PC-3 (cell line): ENCODE data around the gene RAD50.

ENCODE experiments used
- CTCF ChIP-seq: fragments of 300-600 bp; sonication (generic); conservative IDR thresholded peaks from 2 replicates; pipeline ENCODE4 v1.5.1; 2017; ENCODE audit warnings: antibody characterized with exemption, low read depth, mild to moderate bottlenecking, low read length
- EZH2 ChIP-seq: fragments of 300-600 bp; sonication (generic); IDR thresholded peaks from one replicate; pipeline ENCODE4 v1.6.1; 2017; ENCODE audit warnings: antibody characterized with exemption, mild to moderate bottlenecking, low read length; ENCODE audit not compliant: unreplicated experiment

- TF ChIP-seq EZH2, result no peak
- TF ChIP-seq CTCF, result no peak
Observed at GRCh38 chr5:132667309-132667708, 110.5 kb downstream of the RAD50 start.
